Endothelial cell of umbilical vein (primary cell): ENCODE data around the gene LDHD. TPM values are rescaled to one million over a fixed set of nuclear protein-coding genes. Genes with fewer than 3 reads are reported as not detected.
A peak's percentile ranks its signal among the peaks of the same experiment; 100 is the strongest.

Experiments used
- BruUV-seq: library from RNA; stranded (reverse); fragments of 400-500 nt; replicated peaks from 2 replicates; lab custom pipeline; 2021; lab: Mats Ljungman, UMichigan
- CTCF ChIA-PET: fragments of 300-600, 350-600 bp; sonication (Branson Sonifier 250); formaldehyde crosslinking; loops from one replicate; lab custom pipeline; 2021; ENCODE audit warnings: antibody characterized with exemption, inconsistent platforms; lab: Charles Lee
- POLR2A ChIA-PET: fragments of 300-600, 350-600 bp; sonication (Branson Sonifier 250); formaldehyde crosslinking; loops from one replicate; lab custom pipeline; 2021; ENCODE audit warnings: antibody characterized with exemption, inconsistent platforms; lab: Charles Lee
- DNase-seq: peaks from one replicate; pipeline ENCODE4 v3.0.0-alpha.2; 2011; ENCODE audit warnings: low read depth, low spot score
- FAIRE-seq: peaks from 2 replicates; lab custom pipeline; 2011; peaks lifted over from hg19 to GRCh38; lab: Jason Lieb, UNC
- H2AFZ ChIP-seq: 2 replicates; pipeline ENCODE4 v1.6.0; 2012; ENCODE audit warnings: low read depth, low read length, control low read depth, inconsistent platforms
- H3K27ac ChIP-seq: 2 replicates; pipeline ENCODE4 v1.5.1; 2011; ENCODE audit warnings: low read depth, mild to moderate bottlenecking, control low read depth, low read length, moderate library complexity; ENCODE audit not compliant: insufficient read depth
- H3K27me3 ChIP-seq, 2 experiments: 2 replicates each; pipeline versions ENCODE4 v1.6.0 to v1.6.1; 2011; ENCODE audit warnings: low read length in 2 of 2, mixed read lengths in 1 of 2; ENCODE audit not compliant: control insufficient read depth in 2 of 2, insufficient read depth in 2 of 2
- H3K36me3 ChIP-seq, 2 experiments: 2 replicates in 1 of 2; 3 replicates in 1 of 2; pipeline ENCODE4 v1.5.1; 2011; ENCODE audit warnings: low read length in 2 of 2, mild to moderate bottlenecking in 1 of 2, moderate library complexity in 1 of 2; ENCODE audit not compliant: control insufficient read depth in 2 of 2, insufficient read depth in 2 of 2; ENCODE audit errors: extremely low read depth in 1 of 2
- H3K4me1 ChIP-seq: 3 replicates; pipeline ENCODE4 v1.5.1; 2011; ENCODE audit warnings: mild to moderate bottlenecking, low read length; ENCODE audit not compliant: control insufficient read depth, insufficient read depth; ENCODE audit errors: extremely low read depth
- H3K4me2 ChIP-seq: 2 replicates; pipeline ENCODE4 v1.6.1; 2011; ENCODE audit warnings: low read length, control low read depth, mixed read lengths; ENCODE audit not compliant: insufficient read depth
- H3K4me3 ChIP-seq, 3 experiments: fragments of 200-600 bp in 1 of 3; sonication (generic), shearing (Covaris generic) in 1 of 3; replicated peaks in 1 of 3; 2 replicates each; pipeline ENCODE4 v1.5.1; 2011 to 2016; ENCODE audit warnings: control low read depth in 3 of 3, low read length in 3 of 3, mild to moderate bottlenecking in 2 of 3, inconsistent platforms in 1 of 3, low read depth in 1 of 3, moderate library complexity in 1 of 3; ENCODE audit not compliant: insufficient read depth in 1 of 3
- H3K79me2 ChIP-seq: 2 replicates; pipeline ENCODE4 v1.6.0; 2012; ENCODE audit warnings: low read length, inconsistent platforms; ENCODE audit not compliant: control insufficient read depth, insufficient read depth
- H3K9ac ChIP-seq: replicated peaks from 2 replicates; pipeline ENCODE3; 2011; ENCODE audit warnings: low read length, control low read depth; ENCODE audit not compliant: insufficient read depth; ENCODE audit errors: extremely low read depth
- H3K9me1 ChIP-seq: replicated peaks from 3 replicates; pipeline ENCODE4 v1.6.0; 2011; ENCODE audit warnings: mild to moderate bottlenecking, low read length; ENCODE audit not compliant: control insufficient read depth, insufficient read depth; ENCODE audit errors: extremely low read depth
- H3K9me3 ChIP-seq: replicated peaks from 2 replicates; pipeline ENCODE4 v1.5.1; 2012; ENCODE audit warnings: low read length, inconsistent platforms; ENCODE audit not compliant: control insufficient read depth, insufficient read depth
- H4K20me1 ChIP-seq: replicated peaks from 2 replicates; pipeline ENCODE3; 2011; ENCODE audit warnings: mild to moderate bottlenecking, low read length; ENCODE audit not compliant: control insufficient read depth, insufficient read depth; ENCODE audit errors: extremely low read depth
- CTCF ChIP-seq, 2 donors: IDR thresholded peaks; 1 replicate in 1 of 2; 2 replicates in 1 of 2; pipeline ENCODE4 v1.5.1; 2011; ENCODE audit warnings: low read length in 2 of 2, mild to moderate bottlenecking in 2 of 2, moderate library complexity in 2 of 2, control low read depth in 1 of 2, inconsistent platforms in 1 of 2, low read depth in 1 of 2; ENCODE audit not compliant: insufficient read depth in 1 of 2; ENCODE audit errors: extremely low read depth in 1 of 2
- EZH2 ChIP-seq: IDR thresholded peaks from 2 replicates; pipeline ENCODE4 v1.6.1; 2012; ENCODE audit warnings: borderline replicate concordance, low read depth, mild to moderate bottlenecking, moderate library complexity, low read length, inconsistent platforms; ENCODE audit not compliant: severe bottlenecking
- FOS ChIP-seq: IDR thresholded peaks from 2 replicates; pipeline ENCODE4 v1.6.1; 2011; ENCODE audit warnings: mild to moderate bottlenecking, low read length, moderate library complexity, borderline replicate concordance; ENCODE audit not compliant: insufficient read depth
- GATA2 ChIP-seq: IDR thresholded peaks from 2 replicates; pipeline ENCODE4 v1.7.0; 2011; ENCODE audit warnings: low read depth, mild to moderate bottlenecking, moderate library complexity, mixed read lengths, low read length; ENCODE audit not compliant: insufficient read length, insufficient read depth
- JUN ChIP-seq: IDR thresholded peaks from 2 replicates; pipeline ENCODE4 v1.6.1; 2011; ENCODE audit warnings: borderline replicate concordance, low read depth; ENCODE audit not compliant: insufficient read length, insufficient read depth
- MAX ChIP-seq: IDR thresholded peaks from 2 replicates; pipeline ENCODE4 v1.6.1; 2011; ENCODE audit not compliant: insufficient read depth, insufficient read length
- MYC ChIP-seq: IDR thresholded peaks from one replicate; pipeline ENCODE4 v1.6.1; 2011; ENCODE audit warnings: mild to moderate bottlenecking, low read depth, low read length
- POLR2A ChIP-seq: IDR thresholded peaks from 2 replicates; pipeline ENCODE4 v1.6.1; 2012; ENCODE audit warnings: low read depth, mild to moderate bottlenecking, control low read depth, low read length
- POLR2AphosphoS5 ChIP-seq: IDR thresholded peaks from 2 replicates; pipeline ENCODE4 v1.6.1; 2012; ENCODE audit warnings: low read depth, mild to moderate bottlenecking, control low read depth, low read length, moderate library complexity; ENCODE audit not compliant: insufficient read depth
- dilution Hi-C: fragments of 300-500 bp; cut with MboI; formaldehyde crosslinking; loops from one replicate; pipeline ENCODE4 v1.15.0; 2019; ENCODE audit warnings: low sequenced_read_pairs; ENCODE audit not compliant: extremely low pct_ligation_motif_present
- intact Hi-C: fragments of 100-400 bp; cut with micrococcal nuclease; formaldehyde crosslinking; loops from one replicate; pipeline ENCODE4 v1.10.0; 2022
- polyA plus RNA-seq, 4 experiments: library from polyadenylated mRNA; depleted of rRNA in 3 of 4; stranded (reverse) in 3 of 4; unstranded in 1 of 4; fragments of >200 nt; gene quantifications; 2 replicates each; pipeline versions ENCODE4 v1.2.1 to v1.2.3, GENCODE V29; 2011 to 2012; ENCODE audit warnings: missing spikeins in 1 of 4
- total RNA-seq: library from RNA; stranded (reverse); gene quantifications from 2 replicates; pipeline ENCODE4 v1.2.3, GENCODE V29; 2021

The LDHD gene
- total and polyA plus RNA-seq, 2 donors (not counting 3 experiments of a cell fraction or from before 2014, with no cell fraction given): 0.41 TPM; not detected in 1

- Histone ChIP-seq H3K9ac (no peak overlapping the region), H3K27me3 (no peaks in the 10 kb centered on the region), H4K20me1 (peaks cover 2% of the 10 kb centered on the region), H3K9me3 (no peaks in the 10 kb centered on the region), H3K4me2 (peak overlapping the region; percentile 23), H3K36me3 (no peaks in the 10 kb centered on the region), H3K4me1 (peaks cover 13% of the 10 kb centered on the region), H3K27ac (peak overlapping the region; percentile 35), H2AFZ (no peak overlapping the region), H3K79me2 (peaks cover 37% of the 10 kb centered on the region), H3K4me3 (no peak overlapping the region), H3K9me1 (no peaks in the 10 kb centered on the region)
- DNase-seq (peak; percentile 56), FAIRE-seq (peak; percentile 94)
- ChIA-PET CTCF (interaction anchor here (0.8 to 2.0 kb wide), 8 partner anchors 9 to 77 kb away, joined by 3 to 14 read pairs (median 3); partner anchors contain the start of gene ZNRF1), POLR2A (no interaction called here)
- TF ChIP-seq POLR2AphosphoS5 (peak; percentile 81), GATA2 (peak; percentile 80), CTCF (IDR thresholded peaks at IDR 0.05; ENCODE audit: extremely low read depth in 1 of 2, insufficient read depth in 1 of 2, low read depth in 1 of 2, low read length in 2 of 2) (no peak), FOS (peak; percentile 19), MYC (peak; percentile 57), MAX (no peak), EZH2 (no peak), JUN (no peak), POLR2A (no peak)
- no TSS peak for BruUV-seq
- dilution Hi-C loops: no loop called here
- intact Hi-C loops: loop anchor here (1.0 to 2.0 kb wide), 2 partner anchors 12 to 36 kb away; no protein-coding TSS in a partner anchor
Observed at GRCh38 chr16:75074920-75075687, 41.5 kb downstream of the LDHD start.
